Nephron progenitor cell (in vitro differentiated cells): Measurements from ENCODE around the gene NECAB2.

ENCODE experiments used
- DNase-seq: peaks from one replicate; pipeline ENCODE4 v3.0.0; 2021
- H3K27ac Mint-ChIP-seq: 2 replicates; pipeline ENCODE4 v1.8.0; 2021; ENCODE audit warnings: mild to moderate bottlenecking, moderate library complexity, mixed read lengths
- H3K27me3 Mint-ChIP-seq: 2 replicates; pipeline ENCODE4 v1.8.0; 2021; ENCODE audit warnings: mild to moderate bottlenecking, low read depth, mixed read lengths; ENCODE audit not compliant: poor library complexity
- H3K36me3 Mint-ChIP-seq: 2 replicates; pipeline ENCODE4 v1.8.0; 2021; ENCODE audit warnings: low read depth, mixed read lengths
- H3K4me1 Mint-ChIP-seq: 2 replicates; pipeline ENCODE4 v1.8.0; 2021; ENCODE audit warnings: mixed read lengths
- H3K4me3 Mint-ChIP-seq: 2 replicates; pipeline ENCODE4 v1.8.0; 2021; ENCODE audit warnings: mild to moderate bottlenecking, moderate library complexity, mixed read lengths
- H3K9me3 Mint-ChIP-seq: 2 replicates; pipeline ENCODE4 v1.8.0; 2021; ENCODE audit warnings: mild to moderate bottlenecking, moderate library complexity, mixed read lengths
- CTCF ChIP-seq: fragments of 200-600 bp; sonication (generic); IDR thresholded peaks from 2 replicates; pipeline ENCODE4 v1.5.0; 2021; ENCODE audit warnings: antibody characterized with exemption

Gene NECAB2

GRCh38 chr16:84029297-84030047, 61.4 kb downstream of the NECAB2 start:
- H3K4me1 Mint-ChIP-seq: peaks cover 35% of the 10 kb centered on the region
- DNase-seq: no peak
- no peak overlapping the region for H3K4me3 Mint-ChIP-seq
- H3K9me3 Mint-ChIP-seq: no peaks in the 10 kb centered on the region
- H3K36me3 Mint-ChIP-seq: no peaks in the 10 kb centered on the region
- no peak for TF ChIP-seq CTCF
- H3K27me3 Mint-ChIP-seq: peaks cover 8% of the 10 kb centered on the region
- peak overlapping the region; percentile 74 for H3K27ac Mint-ChIP-seq

DNA sequence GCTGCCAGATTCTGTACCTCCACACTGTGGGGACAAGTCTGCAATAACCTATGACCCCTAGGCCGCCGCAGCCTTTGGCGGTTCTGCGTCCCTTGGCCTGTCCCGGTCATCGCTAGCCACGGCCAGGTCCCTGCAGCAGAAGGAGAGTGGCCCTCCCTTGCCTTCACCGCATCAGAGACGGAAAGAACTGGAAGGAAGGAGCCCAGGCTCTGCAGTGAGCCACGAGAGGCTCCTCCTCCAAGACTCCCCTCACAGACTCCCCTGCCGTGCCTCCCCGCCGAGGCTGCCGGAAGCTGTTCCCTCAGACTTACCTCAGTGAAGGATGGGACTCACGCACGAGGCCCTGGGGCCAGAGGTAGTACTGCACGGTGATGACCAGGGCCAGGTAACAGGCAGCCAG, 63.5 kb downstream of the NECAB2 start:
- no peak for TF ChIP-seq CTCF

GRCh38 chr16:84032458-84033178, 64.6 kb downstream of the NECAB2 start:
- H3K4me1 Mint-ChIP-seq: peaks cover 25% of the 10 kb centered on the region
- peaks cover 4% of the 10 kb centered on the region for H3K36me3 Mint-ChIP-seq
- H3K4me3 Mint-ChIP-seq: no peak overlapping the region
- H3K27ac Mint-ChIP-seq: peak overlapping the region; percentile 79
- peaks cover 11% of the 10 kb centered on the region for H3K27me3 Mint-ChIP-seq
- TF ChIP-seq CTCF: no peak
- peaks cover 15% of the 10 kb centered on the region for H3K9me3 Mint-ChIP-seq
- no peak for DNase-seq

More for the DNA sequence above, 63.5 kb downstream of the NECAB2 start:
- Mint-ChIP-seq H3K27me3 (peaks cover 11% of the 10 kb centered on the region), H3K27ac (no peak overlapping the region), H3K4me3 (no peak overlapping the region), H3K36me3 (peaks cover 4% of the 10 kb centered on the region), H3K4me1 (peaks cover 32% of the 10 kb centered on the region), H3K9me3 (peaks cover 15% of the 10 kb centered on the region)
- no peak for DNase-seq

DNA sequence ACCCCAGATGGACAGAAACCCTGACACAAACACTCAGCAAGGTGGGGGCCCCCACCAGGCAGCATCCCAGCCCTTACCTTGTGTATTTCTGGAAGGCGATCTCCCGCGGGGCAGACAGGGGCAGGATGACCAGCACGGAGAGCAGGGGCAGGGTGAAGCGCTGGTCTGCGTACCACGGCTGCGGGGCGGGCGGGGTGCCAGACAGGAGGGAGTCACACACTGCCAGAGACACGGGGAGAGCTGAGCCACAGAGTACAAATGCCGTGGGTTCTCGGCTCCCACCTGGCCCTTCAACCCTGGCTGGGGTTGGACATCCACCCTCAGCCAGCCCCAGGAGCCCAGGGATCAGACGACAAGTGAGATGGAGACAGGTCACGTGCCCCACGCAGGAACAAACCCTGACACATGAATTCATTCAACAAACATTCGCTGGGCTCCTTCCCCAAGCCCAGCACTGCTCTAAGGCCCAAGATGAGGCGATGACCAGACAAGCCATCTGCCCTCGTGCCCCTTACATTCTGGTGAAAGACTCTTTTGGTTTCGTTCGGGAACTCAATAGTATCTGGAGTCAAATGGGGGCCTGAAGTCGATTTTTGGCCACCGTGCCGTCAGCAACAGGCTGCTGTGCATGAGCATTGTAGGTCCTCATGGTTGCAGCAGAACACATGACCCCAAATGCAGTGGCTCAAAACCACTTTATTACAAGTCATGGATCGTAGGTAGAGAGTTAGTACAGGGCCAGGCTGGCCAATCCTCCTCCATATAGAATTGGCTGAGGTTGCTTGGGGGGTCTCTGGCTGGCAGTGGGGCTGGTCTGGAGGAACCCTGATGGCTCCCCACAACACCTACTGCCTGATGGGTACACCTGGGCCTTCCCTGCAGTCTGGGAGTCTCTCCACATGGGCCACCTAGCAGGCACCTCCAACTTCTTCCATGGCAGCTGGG, 65.5 kb downstream of the NECAB2 start:
- H3K27ac Mint-ChIP-seq: peak overlapping the region; percentile 79
- peaks cover 15% of the 10 kb centered on the region for H3K9me3 Mint-ChIP-seq

DNA sequence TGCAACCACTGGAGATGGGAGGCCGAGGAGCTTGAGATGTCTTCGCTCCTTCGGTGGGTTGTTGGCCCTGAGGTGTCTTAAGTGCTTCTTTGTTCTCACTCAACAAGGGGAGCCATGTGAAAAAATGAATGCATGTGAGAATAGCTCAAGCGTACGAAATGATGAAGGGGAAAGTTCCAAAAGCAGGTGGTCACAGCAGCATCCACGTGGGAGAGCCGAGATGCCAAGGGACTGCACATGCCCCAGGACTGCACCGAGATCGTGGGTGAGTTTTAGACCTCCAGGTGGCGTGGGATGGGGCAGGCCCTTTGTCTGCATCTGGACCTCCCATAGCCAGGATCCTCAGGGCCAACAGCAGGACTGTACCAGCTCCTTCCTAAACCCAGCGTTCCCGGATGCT, 66.5 kb downstream of the NECAB2 start:
- Mint-ChIP-seq H3K4me3 (no peak overlapping the region), H3K27me3 (peaks cover 16% of the 10 kb centered on the region), H3K4me1 (peaks cover 33% of the 10 kb centered on the region), H3K36me3 (peaks cover 4% of the 10 kb centered on the region), H3K27ac (no peak overlapping the region), H3K9me3 (peaks cover 15% of the 10 kb centered on the region)
- no peak for TF ChIP-seq CTCF
- DNase-seq: no peak

More for the DNA sequence above, 65.5 kb downstream of the NECAB2 start:
- H3K4me1 Mint-ChIP-seq: peaks cover 23% of the 10 kb centered on the region
- no peak for TF ChIP-seq CTCF
- peaks cover 14% of the 10 kb centered on the region for H3K27me3 Mint-ChIP-seq
- DNase-seq: no peak
- peaks cover 4% of the 10 kb centered on the region for H3K36me3 Mint-ChIP-seq
- H3K4me3 Mint-ChIP-seq: no peak overlapping the region
